Measurements from ENCODE around the gene SERTAD2.

Gene SERTAD2

GRCh38 chr2:64653109-64654062 lies at the start of gene SERTAD2:
TSS of gene SERTAD2 (minus strand) at chr2:64653913. CDS start at chr2:64636871, 17,042 bp downstream.
- Mint-ChIP-seq H3K27me3 (ENCODE audit: low read depth, poor library complexity) (no peaks in the 10 kb centered on the region), H3K4me1 (peaks cover 63% of the 10 kb centered on the region), H3K36me3 (ENCODE audit: low read depth) (no peaks in the 10 kb centered on the region), H3K9me3 (no peaks in the 10 kb centered on the region), H3K27ac (peak within 1 kb of the TSS; percentile 99), H3K4me3 (peak within 1 kb of the TSS; percentile 92)
- DNase-seq: peak; percentile 75
- no peak for TF ChIP-seq CTCF (IDR thresholded peaks at IDR 0.05)

GRCh38 chr2:64700133-64700809 lies 46.6 kb upstream of the SERTAD2 start:
- no peaks in the 10 kb centered on the region for H3K9me3 Mint-ChIP-seq
- H3K27ac Mint-ChIP-seq: peak overlapping the region; percentile 38
- H3K36me3 Mint-ChIP-seq (ENCODE audit: low read depth): peaks cover 4% of the 10 kb centered on the region
- no peaks in the 10 kb centered on the region for H3K27me3 Mint-ChIP-seq (ENCODE audit: low read depth, poor library complexity)
- DNase-seq: no peak
- no peak for TF ChIP-seq CTCF (IDR thresholded peaks at IDR 0.05)
- H3K4me3 Mint-ChIP-seq: no peak overlapping the region
- H3K4me1 Mint-ChIP-seq: peaks cover 42% of the 10 kb centered on the region

GRCh38 chr2:64699712-64700111 lies 46.0 kb upstream of the SERTAD2 start:
- H3K36me3 Mint-ChIP-seq (ENCODE audit: low read depth): peaks cover 4% of the 10 kb centered on the region
- no peak for DNase-seq
- H3K27ac Mint-ChIP-seq: peak overlapping the region; percentile 38
- no peaks in the 10 kb centered on the region for H3K27me3 Mint-ChIP-seq (ENCODE audit: low read depth, poor library complexity)
- no peaks in the 10 kb centered on the region for H3K9me3 Mint-ChIP-seq
- no peak for TF ChIP-seq CTCF (IDR thresholded peaks at IDR 0.05)
- H3K4me3 Mint-ChIP-seq: no peak overlapping the region
- peaks cover 37% of the 10 kb centered on the region for H3K4me1 Mint-ChIP-seq

GRCh38 chr2:64698668-64699444 lies 45.1 kb upstream of the SERTAD2 start:
- H3K4me3 Mint-ChIP-seq: no peak overlapping the region
- H3K4me1 Mint-ChIP-seq: peaks cover 34% of the 10 kb centered on the region
- TF ChIP-seq CTCF (IDR thresholded peaks at IDR 0.05): no peak
- DNase-seq: no peak
- no peak overlapping the region for H3K27ac Mint-ChIP-seq
- no peaks in the 10 kb centered on the region for H3K9me3 Mint-ChIP-seq
- H3K27me3 Mint-ChIP-seq (ENCODE audit: low read depth, poor library complexity): no peaks in the 10 kb centered on the region
- H3K36me3 Mint-ChIP-seq (ENCODE audit: low read depth): peaks cover 4% of the 10 kb centered on the region

GRCh38 chr2:64698177-64698643 lies 44.5 kb upstream of the SERTAD2 start:
- peaks cover 11% of the 10 kb centered on the region for H3K36me3 Mint-ChIP-seq (ENCODE audit: low read depth)
- no peak for DNase-seq
- no peak overlapping the region for H3K27ac Mint-ChIP-seq
- H3K9me3 Mint-ChIP-seq: peaks cover 6% of the 10 kb centered on the region
- no peak for TF ChIP-seq CTCF (IDR thresholded peaks at IDR 0.05)
- H3K4me3 Mint-ChIP-seq: no peak overlapping the region
- no peaks in the 10 kb centered on the region for H3K27me3 Mint-ChIP-seq (ENCODE audit: low read depth, poor library complexity)
- H3K4me1 Mint-ChIP-seq: peaks cover 34% of the 10 kb centered on the region
